ENCODE data around the gene HIVEP2. TPM values are rescaled to one million over a fixed set of nuclear protein-coding genes. Genes with fewer than 3 reads are reported as not detected.

The HIVEP2 gene
- total RNA-seq, 1 experiment from 2014 or later, result 3.2 TPM

DNA sequence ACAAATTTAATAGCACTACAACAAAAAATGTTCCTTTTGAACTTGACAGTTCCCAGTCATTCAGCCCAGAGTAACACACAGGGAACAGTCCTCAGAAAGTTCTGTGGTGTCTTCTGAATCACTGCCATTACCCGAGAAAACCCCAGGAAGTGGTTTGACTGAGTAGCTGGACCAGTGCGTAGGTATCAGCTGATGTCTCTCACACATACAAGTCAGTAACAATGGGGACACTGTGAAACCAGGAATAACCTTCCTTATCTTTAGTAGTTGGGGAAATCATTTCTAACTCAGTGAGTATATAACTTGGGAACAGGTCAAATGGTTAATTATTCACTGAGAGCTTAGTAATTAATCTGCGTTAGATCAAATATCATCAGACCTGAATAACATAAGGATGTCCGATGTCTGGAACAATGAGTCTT lies 73.1 kb downstream of the HIVEP2 start:
- DNase-seq (ENCODE audit: low spot score), result no peak
- H3K9me3 ChIP-seq (ENCODE audit: low read depth, low read length, poor library complexity, severe bottlenecking), result no peaks in the 10 kb centered on the region
- no peaks in the 10 kb centered on the region for H3K4me1 ChIP-seq (ENCODE audit: insufficient read depth, low read length, poor library complexity, severe bottlenecking)
- H3K4me3 ChIP-seq (ENCODE audit: low read depth, low read length, poor library complexity, severe bottlenecking), result no peak overlapping the region
- ChIA-PET POLR2A (ENCODE audit: low non-redundant PET) (no interaction called here), CTCF (no interaction called here)
- TF ChIP-seq, protein P1, sequence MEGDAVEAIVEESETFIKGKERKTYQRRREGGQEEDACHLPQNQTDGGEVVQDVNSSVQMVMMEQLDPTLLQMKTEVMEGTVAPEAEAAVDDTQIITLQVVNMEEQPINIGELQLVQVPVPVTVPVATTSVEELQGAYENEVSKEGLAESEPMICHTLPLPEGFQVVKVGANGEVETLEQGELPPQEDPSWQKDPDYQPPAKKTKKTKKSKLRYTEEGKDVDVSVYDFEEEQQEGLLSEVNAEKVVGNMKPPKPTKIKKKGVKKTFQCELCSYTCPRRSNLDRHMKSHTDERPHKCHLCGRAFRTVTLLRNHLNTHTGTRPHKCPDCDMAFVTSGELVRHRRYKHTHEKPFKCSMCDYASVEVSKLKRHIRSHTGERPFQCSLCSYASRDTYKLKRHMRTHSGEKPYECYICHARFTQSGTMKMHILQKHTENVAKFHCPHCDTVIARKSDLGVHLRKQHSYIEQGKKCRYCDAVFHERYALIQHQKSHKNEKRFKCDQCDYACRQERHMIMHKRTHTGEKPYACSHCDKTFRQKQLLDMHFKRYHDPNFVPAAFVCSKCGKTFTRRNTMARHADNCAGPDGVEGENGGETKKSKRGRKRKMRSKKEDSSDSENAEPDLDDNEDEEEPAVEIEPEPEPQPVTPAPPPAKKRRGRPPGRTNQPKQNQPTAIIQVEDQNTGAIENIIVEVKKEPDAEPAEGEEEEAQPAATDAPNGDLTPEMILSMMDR (conservative IDR thresholded peaks at IDR 0.05; ENCODE audit: low read depth, low read length), result no peak
- no peak for TF ChIP-seq EZH2 (IDR thresholded peaks at IDR 0.05; ENCODE audit: borderline replicate concordance, low read depth, low read length, poor library complexity, severe bottlenecking)
- BruUV-seq (replicated peaks), result no TSS peak
- H3K27ac ChIP-seq (ENCODE audit: low read depth, low read length, poor library complexity, severe bottlenecking), result no peak overlapping the region
- H3K27me3 ChIP-seq (replicated peaks; ENCODE audit: insufficient read depth, low read depth, low read length, poor library complexity), result no peaks in the 10 kb centered on the region
- intact Hi-C loops (cut with micrococcal nuclease; ENCODE audit: unreplicated experiment), result no loop called here
- no peaks in the 10 kb centered on the region for H3K36me3 ChIP-seq (ENCODE audit: insufficient read depth, low read length, poor library complexity, severe bottlenecking)

DNA sequence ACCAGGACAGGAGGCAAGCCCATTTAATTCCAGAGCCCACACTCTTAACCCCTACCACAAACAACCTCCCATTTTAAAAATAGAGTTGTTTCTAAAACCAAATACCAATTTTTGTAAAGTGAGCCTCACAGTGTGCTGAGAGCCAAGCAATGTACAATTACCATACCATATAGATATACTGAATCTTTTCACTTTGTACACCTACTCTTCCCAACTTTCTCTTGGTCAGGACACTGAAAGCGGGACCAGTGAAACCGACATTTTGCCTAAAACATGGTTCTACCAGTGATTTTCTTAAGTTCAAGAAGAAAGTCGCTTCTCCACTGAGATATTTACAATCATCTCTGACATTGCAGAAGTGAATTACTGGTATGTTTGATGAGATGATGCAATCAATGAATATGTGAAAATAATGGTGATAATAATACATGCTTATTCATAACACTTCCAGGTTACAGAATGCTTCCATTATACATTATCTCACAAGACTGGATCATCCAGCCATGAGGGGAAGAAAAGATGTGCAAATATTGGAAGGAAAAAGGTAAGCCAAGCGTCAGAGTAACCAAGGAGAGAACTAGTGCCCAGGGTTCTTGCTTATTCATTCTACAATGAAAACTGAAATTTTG lies 74.1 kb downstream of the HIVEP2 start:
- TF ChIP-seq, protein P1 (conservative IDR thresholded peaks at IDR 0.05; ENCODE audit: low read depth, low read length), result no peak
- TF ChIP-seq EZH2 (IDR thresholded peaks at IDR 0.05; ENCODE audit: borderline replicate concordance, low read depth, low read length, poor library complexity, severe bottlenecking), result no peak
- Histone ChIP-seq H3K36me3 (ENCODE audit: insufficient read depth, low read length, poor library complexity, severe bottlenecking) (no peaks in the 10 kb centered on the region), H3K4me3 (ENCODE audit: low read depth, low read length, poor library complexity, severe bottlenecking) (no peak overlapping the region), H3K27ac (ENCODE audit: low read depth, low read length, poor library complexity, severe bottlenecking) (no peak overlapping the region), H3K27me3 (replicated peaks; ENCODE audit: insufficient read depth, low read depth, low read length, poor library complexity) (no peaks in the 10 kb centered on the region), H3K4me1 (ENCODE audit: insufficient read depth, low read length, poor library complexity, severe bottlenecking) (no peaks in the 10 kb centered on the region), H3K9me3 (ENCODE audit: low read depth, low read length, poor library complexity, severe bottlenecking) (no peaks in the 10 kb centered on the region)
- CTCF ChIA-PET, result no interaction called here
- BruUV-seq (replicated peaks), result no TSS peak
- DNase-seq (ENCODE audit: low spot score), result no peak
- POLR2A ChIA-PET (ENCODE audit: low non-redundant PET), result no interaction called here
- intact Hi-C loops (cut with micrococcal nuclease; ENCODE audit: unreplicated experiment), result no loop called here

DNA sequence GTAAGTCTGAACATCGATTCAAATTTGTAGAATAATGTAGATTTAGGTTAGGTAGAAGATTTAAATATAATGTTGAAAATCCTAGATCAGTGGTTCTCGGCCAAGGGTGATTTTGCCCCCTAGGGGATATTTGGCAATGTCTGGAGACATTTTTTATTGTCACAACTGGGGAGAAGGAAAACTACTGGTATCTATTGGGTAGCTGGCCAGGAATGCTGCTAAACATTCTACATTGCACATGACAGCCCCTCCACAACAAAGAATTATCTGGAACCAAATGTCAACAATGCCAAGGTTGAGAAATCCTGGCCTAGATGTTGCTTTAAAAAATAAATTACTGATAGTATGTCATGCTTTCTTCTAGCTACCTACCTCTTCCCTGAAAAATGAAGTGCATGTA lies 76.1 kb downstream of the HIVEP2 start:
- Histone ChIP-seq H3K36me3 (ENCODE audit: insufficient read depth, low read length, poor library complexity, severe bottlenecking) (no peaks in the 10 kb centered on the region), H3K4me1 (ENCODE audit: insufficient read depth, low read length, poor library complexity, severe bottlenecking) (no peaks in the 10 kb centered on the region), H3K27me3 (replicated peaks; ENCODE audit: insufficient read depth, low read depth, low read length, poor library complexity) (no peaks in the 10 kb centered on the region), H3K27ac (ENCODE audit: low read depth, low read length, poor library complexity, severe bottlenecking) (no peak overlapping the region), H3K4me3 (ENCODE audit: low read depth, low read length, poor library complexity, severe bottlenecking) (no peak overlapping the region), H3K9me3 (ENCODE audit: low read depth, low read length, poor library complexity, severe bottlenecking) (no peaks in the 10 kb centered on the region)
- no TSS peak for BruUV-seq (replicated peaks)
- ChIA-PET POLR2A (ENCODE audit: low non-redundant PET) (no interaction called here), CTCF (no interaction called here)
- intact Hi-C loops (cut with micrococcal nuclease; ENCODE audit: unreplicated experiment), result no loop called here
- TF ChIP-seq, protein P1 (conservative IDR thresholded peaks at IDR 0.05; ENCODE audit: low read depth, low read length), result no peak
- TF ChIP-seq EZH2 (IDR thresholded peaks at IDR 0.05; ENCODE audit: borderline replicate concordance, low read depth, low read length, poor library complexity, severe bottlenecking), result no peak
- DNase-seq (ENCODE audit: low spot score), result peak; percentile 3

Measured in A673 (cell line).